IMR-90 (cell line): ENCODE measurements around the gene AGT. TPM values are rescaled to one million over a fixed set of nuclear protein-coding genes. Genes with fewer than 3 reads are reported as not detected.

Source experiments
- ATAC-seq: fragments of 200-7000 bp; cut with Tn5 transposase; 2 replicates; pipeline ENCODE4 v1.9.1; 2020; ENCODE audit warnings: low read depth, mild to moderate bottlenecking, moderate library complexity
- BruUV-seq: library from RNA; stranded (reverse); fragments of 400-500 nt; replicated peaks from 2 replicates; lab custom pipeline; 2021; lab: Mats Ljungman, UMichigan
- CTCF ChIA-PET: fragments of 300-600 bp; formaldehyde crosslinking; extraction: SDS; loops from one replicate; lab custom pipeline; 2021; ENCODE audit warnings: antibody characterized with exemption; lab: Yijun Ruan, JAX
- POLR2A ChIA-PET: fragments of 300-600 bp; sonication (Branson Sonifier 250); formaldehyde crosslinking; loops from one replicate; lab custom pipeline; 2022; ENCODE audit warnings: antibody characterized with exemption; ENCODE audit not compliant: unreplicated experiment; lab: Charles Lee
- DNase-seq: peaks from one replicate; pipeline ENCODE4 v3.0.0; 2013
- H2AFZ ChIP-seq: replicated peaks from 2 replicates; pipeline ENCODE3; 2013; ENCODE audit warnings: low read length, mild to moderate bottlenecking; ENCODE audit not compliant: poor library complexity
- H2AK5ac ChIP-seq: 2 replicates; pipeline ENCODE4 v1.6.1; 2013; ENCODE audit warnings: low read depth, low read length, inconsistent platforms
- H2AK9ac ChIP-seq: replicated peaks from 2 replicates; pipeline ENCODE3; 2013; ENCODE audit warnings: mild to moderate bottlenecking, low read depth, low read length, moderate library complexity; ENCODE audit not compliant: poor library complexity
- H2BK120ac ChIP-seq: 2 replicates; pipeline ENCODE4 v1.6.1; 2013; ENCODE audit warnings: low read depth, low read length, inconsistent platforms
- H2BK15ac ChIP-seq: 3 replicates; pipeline ENCODE4 v1.6.1; 2013; ENCODE audit warnings: low read depth, low read length, inconsistent platforms
- H2BK20ac ChIP-seq: 2 replicates; pipeline ENCODE4 v1.6.1; 2013; ENCODE audit warnings: low read depth, mild to moderate bottlenecking, inconsistent platforms, low read length, moderate library complexity
- H2BK5ac ChIP-seq: 2 replicates; pipeline ENCODE4 v1.6.1; 2013; ENCODE audit warnings: mild to moderate bottlenecking, low read depth, low read length, inconsistent platforms; ENCODE audit not compliant: poor library complexity, severe bottlenecking
- H3K14ac ChIP-seq: replicated peaks from 2 replicates; pipeline ENCODE4 v1.6.1; 2013; ENCODE audit warnings: low read depth, low read length, inconsistent platforms
- H3K18ac ChIP-seq: 2 replicates; pipeline ENCODE4 v1.6.1; 2013; ENCODE audit warnings: low read depth, low read length, control low read depth
- H3K23ac ChIP-seq: 2 replicates; pipeline ENCODE4 v1.6.1; 2013; ENCODE audit warnings: low read depth, low read length, inconsistent platforms
- H3K27ac ChIP-seq: 2 replicates; pipeline ENCODE4 v1.5.1; 2013; ENCODE audit warnings: mild to moderate bottlenecking, control low read depth, low read length; ENCODE audit not compliant: insufficient read depth
- H3K27me3 ChIP-seq: 2 replicates; pipeline ENCODE4 v1.6.1; 2013; ENCODE audit warnings: low read length; ENCODE audit not compliant: control insufficient read depth, insufficient read depth
- H3K36me3 ChIP-seq: 2 replicates; pipeline ENCODE4 v1.6.1; 2013; ENCODE audit warnings: low read length, mixed read lengths; ENCODE audit not compliant: control insufficient read depth, insufficient read depth
- H3K4ac ChIP-seq: 2 replicates; pipeline ENCODE4 v1.6.1; 2013; ENCODE audit warnings: low read depth, low read length, inconsistent platforms
- H3K4me1 ChIP-seq: 2 replicates; pipeline ENCODE4 v1.6.1; 2013; ENCODE audit warnings: low read length, mixed read lengths; ENCODE audit not compliant: control insufficient read depth, insufficient read depth
- H3K4me2 ChIP-seq: 2 replicates; pipeline ENCODE4 v1.6.1; 2013; ENCODE audit warnings: low read depth, mild to moderate bottlenecking, control low read depth, low read length, moderate library complexity
- H3K4me3 ChIP-seq: 2 replicates; pipeline ENCODE4 v1.5.1; 2013; ENCODE audit warnings: low read depth, mild to moderate bottlenecking, control low read depth, low read length, moderate library complexity; ENCODE audit not compliant: insufficient read depth
- H3K56ac ChIP-seq: 2 replicates; pipeline ENCODE4 v1.6.1; 2013; ENCODE audit warnings: low read length, inconsistent platforms; ENCODE audit not compliant: insufficient read depth; ENCODE audit errors: extremely low read depth
- H3K79me1 ChIP-seq, 2 experiments: 2 replicates each; pipeline ENCODE4 v1.6.1; 2013; ENCODE audit warnings: low read length in 2 of 2, inconsistent platforms in 1 of 2, low read depth in 1 of 2
- H3K9ac ChIP-seq: 2 replicates; pipeline ENCODE4 v1.6.1; 2013; ENCODE audit warnings: low read depth, low read length, control low read depth
- H3K9me1 ChIP-seq: 2 replicates; pipeline ENCODE4 v1.6.1; 2013; ENCODE audit warnings: low read length, inconsistent platforms; ENCODE audit not compliant: insufficient read depth
- H3K9me3 ChIP-seq: 2 replicates; pipeline ENCODE4 v1.6.1; 2013; ENCODE audit warnings: low read length; ENCODE audit not compliant: control insufficient read depth, insufficient read depth
- H4K20me1 ChIP-seq: 2 replicates; pipeline ENCODE4 v1.6.1; 2013; ENCODE audit warnings: low read length, inconsistent platforms; ENCODE audit not compliant: insufficient read depth
- H4K5ac ChIP-seq: 2 replicates; pipeline ENCODE4 v1.6.1; 2013; ENCODE audit warnings: mild to moderate bottlenecking, low read depth, low read length, control low read depth
- H4K8ac ChIP-seq, 2 experiments: 2 replicates each; pipeline ENCODE4 v1.6.1; 2013; ENCODE audit warnings: low read depth in 2 of 2, low read length in 2 of 2, control low read depth in 1 of 2, inconsistent platforms in 1 of 2
- H4K91ac ChIP-seq: 2 replicates; pipeline ENCODE4 v1.6.1; 2013; ENCODE audit warnings: low read depth, low read length, inconsistent platforms; ENCODE audit not compliant: insufficient read depth
- BHLHE40 ChIP-seq: fragments of 150-350 bp; IDR thresholded peaks from 2 replicates; pipeline ENCODE4 v1.6.1; 2016; ENCODE audit warnings: mild to moderate bottlenecking, low read depth, low read length
- CHD1 ChIP-seq: IDR thresholded peaks from 2 replicates; pipeline ENCODE4 v1.6.1; 2012; ENCODE audit warnings: low read depth, low read length, improper control_type of control experiment
- CTCF ChIP-seq: conservative IDR thresholded peaks from 2 replicates; pipeline ENCODE4 v1.5.1; 2012; ENCODE audit warnings: mild to moderate bottlenecking, low read depth, low read length, improper control_type of control experiment
- ELK1 ChIP-seq: fragments of 150-350 bp; IDR thresholded peaks from 2 replicates; pipeline ENCODE4 v1.6.1; 2016; ENCODE audit warnings: low read depth, mild to moderate bottlenecking, low read length, moderate library complexity, borderline replicate concordance
- FOS ChIP-seq: fragments of 150-350 bp; IDR thresholded peaks from 2 replicates; pipeline ENCODE4 v1.6.1; 2016; ENCODE audit warnings: low read depth, low read length
- MAZ ChIP-seq: IDR thresholded peaks from 2 replicates; pipeline ENCODE4 v1.6.1; 2012; ENCODE audit warnings: low read depth, mild to moderate bottlenecking, low read length, improper control_type of control experiment, moderate library complexity, borderline replicate concordance
- MXI1 ChIP-seq: IDR thresholded peaks from 2 replicates; pipeline ENCODE4 v1.6.1; 2012; ENCODE audit warnings: low read depth, mild to moderate bottlenecking, low read length, moderate library complexity, borderline replicate concordance
- NFE2L2 ChIP-seq: fragments of 150-350 bp; IDR thresholded peaks from 2 replicates; pipeline ENCODE4 v1.6.1; 2016; ENCODE audit warnings: low read depth, mild to moderate bottlenecking, low read length
- POLR2A ChIP-seq: IDR thresholded peaks from 2 replicates; pipeline ENCODE4 v1.6.1; 2012; ENCODE audit warnings: mild to moderate bottlenecking, low read depth, low read length
- RAD21 ChIP-seq: IDR thresholded peaks from 2 replicates; pipeline ENCODE4 v1.6.1; 2012; ENCODE audit warnings: low read length, improper control_type of control experiment
- RCOR1 ChIP-seq: IDR thresholded peaks from 2 replicates; pipeline ENCODE4 v1.6.1; 2012; ENCODE audit warnings: mild to moderate bottlenecking, low read length, improper control_type of control experiment; ENCODE audit not compliant: insufficient replicate concordance
- RFX5 ChIP-seq: IDR thresholded peaks from 2 replicates; pipeline ENCODE4 v1.8.0; 2012; ENCODE audit warnings: low read depth, mild to moderate bottlenecking, low read length, moderate library complexity
- SMC3 ChIP-seq: fragments of 150-350 bp; IDR thresholded peaks from 2 replicates; pipeline ENCODE4 v1.6.1; 2016; ENCODE audit warnings: low read depth, mild to moderate bottlenecking, antibody characterized with exemption, low read length, moderate library complexity
- USF2 ChIP-seq: fragments of 150-350 bp; IDR thresholded peaks from 2 replicates; pipeline ENCODE4 v1.6.1; 2017; ENCODE audit warnings: mild to moderate bottlenecking, antibody characterized with exemption, low read length, low read depth
- WGBS, 2 experiments: methylation state at CpG; one replicate each; pipeline versions ENCODE4 v1.1.5 to v1.1.7; 2013; ENCODE audit warnings: missing lambda C conversion rate in 2 of 2; ENCODE audit not compliant: insufficient read length in 1 of 2; ENCODE audit errors: extremely low coverage in 2 of 2; 5-methylcytosine and 5-hydroxymethylcytosine counted together
- dilution Hi-C: fragments of 300-500 bp; cut with HindIII; formaldehyde crosslinking; loops from one replicate; pipeline ENCODE4 v1.14.3; 2018; ENCODE audit warnings: low sequenced_read_pairs; ENCODE audit not compliant: unreplicated experiment
- in situ Hi-C: fragments of 300-500 bp; cut with MboI; formaldehyde crosslinking; loops from 3 replicates; pipeline ENCODE4 v1.14.3; 2019; ENCODE audit warnings: low sequenced_read_pairs, inconsistent platforms, mixed read lengths
- intact Hi-C: fragments of 100-400 bp; cut with micrococcal nuclease; formaldehyde crosslinking; loops from 2 replicates; pipeline ENCODE4 v1.10.0; 2022
- polyA plus RNA-seq, 3 experiments: library from polyadenylated mRNA; depleted of rRNA; stranded (reverse); fragments of >200 nt; gene quantifications; 2 replicates each; pipeline ENCODE4 v1.2.3, GENCODE V29; 2012; ENCODE audit warnings: low replicate concordance in 1 of 3
- total RNA-seq: library from RNA; depleted of rRNA; stranded (reverse); fragments of >200 nt; gene quantifications from 2 replicates; pipeline ENCODE4 v1.2.3, GENCODE V29; 2012

AGT gene
- total and polyA plus RNA-seq, 2 of the 4 experiments (the other 2 are of a cell fraction) = 0.18 to 0.34 TPM

- H3K79me1 ChIP-seq = no peaks in the 10 kb centered on the region
- DNase-seq (no peak), ATAC-seq (no peak)
- no TSS peak for BruUV-seq
- H2AFZ ChIP-seq = no peak overlapping the region
- intact Hi-C loops (no loop called here), in situ Hi-C loops (no loop called here), dilution Hi-C loops (no loop called here)
- no peak overlapping the region for H3K14ac ChIP-seq
- no peak overlapping the region for H2BK20ac ChIP-seq
- no peak overlapping the region for H2AK9ac ChIP-seq
- ChIA-PET CTCF (no interaction called here), POLR2A (no interaction called here)
- peaks cover 2% of the 10 kb centered on the region for H3K27me3 ChIP-seq
- peaks cover 2% of the 10 kb centered on the region; the same call in 1 of the 2 replicates for H3K4me1 ChIP-seq
- no peak overlapping the region for H4K5ac ChIP-seq
- no peak overlapping the region for H3K4me3 ChIP-seq
- H4K91ac ChIP-seq = no peak overlapping the region
- H3K36me3 ChIP-seq = 0 out of 2 replicates have a peak, but pooled peaks cover 1% of the 10 kb centered on the region
- no peak overlapping the region for H3K18ac ChIP-seq
- H3K23ac ChIP-seq = no peak overlapping the region
- H2AK5ac ChIP-seq = no peak overlapping the region
- no peak for TF ChIP-seq USF2
- no peak for TF ChIP-seq NFE2L2
- no peak for TF ChIP-seq SMC3
- no peak for TF ChIP-seq CTCF
- TF ChIP-seq CHD1 = no peak
- TF ChIP-seq RCOR1 = no peak
- no peak for TF ChIP-seq RFX5
- TF ChIP-seq MAZ = no peak
- no peak for TF ChIP-seq ELK1
- no peak for TF ChIP-seq FOS
- TF ChIP-seq BHLHE40 = no peak
- TF ChIP-seq RAD21 = no peak
- no peak for TF ChIP-seq MXI1
- no peak for TF ChIP-seq POLR2A
- no peak overlapping the region for H3K4ac ChIP-seq
- no peak overlapping the region for H2BK120ac ChIP-seq
- H2BK5ac ChIP-seq = no peak overlapping the region
- no peaks in the 10 kb centered on the region for H4K20me1 ChIP-seq
- no peaks in the 10 kb centered on the region for H3K9me3 ChIP-seq
- H4K8ac ChIP-seq = no peak overlapping the region
- no CpG with 5 or more reads among the region's 1 CpG for WGBS, 2 experiments
- no peak overlapping the region for H3K4me2 ChIP-seq
- H2BK15ac ChIP-seq = no peak overlapping the region
- H3K9me1 ChIP-seq = no peaks in the 10 kb centered on the region
- H3K9ac ChIP-seq = no peak overlapping the region
- H3K27ac ChIP-seq = no peak overlapping the region
- no peak overlapping the region for H3K56ac ChIP-seq
These were observed 14.2 kb downstream of the AGT start for GRCh38 chr1:230699716-230700115.
